GM19372 (cell line): Measurements from ENCODE around the gene WIPF3.

Source experiments
- ATAC-seq: cut with Tn5 transposase; IDR thresholded peaks from one replicate; pipeline ENCODE4 v1.9.1; 2021; ENCODE audit warnings: mild to moderate bottlenecking, low read depth, moderate library complexity; ENCODE audit not compliant: unreplicated experiment

Gene WIPF3, protein sequence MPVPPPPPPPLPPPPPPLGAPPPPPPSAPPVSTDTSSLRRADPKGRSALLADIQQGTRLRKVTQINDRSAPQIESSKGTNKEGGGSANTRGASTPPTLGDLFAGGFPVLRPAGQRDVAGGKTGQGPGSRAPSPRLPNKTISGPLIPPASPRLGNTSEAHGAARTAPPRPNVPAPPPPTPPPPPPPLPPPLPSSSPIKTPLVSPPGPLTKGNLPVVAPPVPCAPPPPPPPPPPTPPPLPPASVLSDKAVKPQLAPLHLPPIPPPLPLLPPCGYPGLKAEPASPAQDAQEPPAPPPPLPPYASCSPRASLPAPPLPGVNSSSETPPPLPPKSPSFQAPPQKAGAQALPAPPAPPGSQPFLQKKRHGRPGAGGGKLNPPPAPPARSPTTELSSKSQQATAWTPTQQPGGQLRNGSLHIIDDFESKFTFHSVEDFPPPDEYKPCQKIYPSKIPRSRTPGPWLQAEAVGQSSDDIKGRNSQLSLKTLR

GRCh38 chr7:29806208-29806994 is at the start of gene WIPF3:
TSS of gene WIPF3 (plus strand) at chr7:29806508. CDS start at chr7:29834725, 28,217 bp downstream.
- no peak for ATAC-seq

DNA sequence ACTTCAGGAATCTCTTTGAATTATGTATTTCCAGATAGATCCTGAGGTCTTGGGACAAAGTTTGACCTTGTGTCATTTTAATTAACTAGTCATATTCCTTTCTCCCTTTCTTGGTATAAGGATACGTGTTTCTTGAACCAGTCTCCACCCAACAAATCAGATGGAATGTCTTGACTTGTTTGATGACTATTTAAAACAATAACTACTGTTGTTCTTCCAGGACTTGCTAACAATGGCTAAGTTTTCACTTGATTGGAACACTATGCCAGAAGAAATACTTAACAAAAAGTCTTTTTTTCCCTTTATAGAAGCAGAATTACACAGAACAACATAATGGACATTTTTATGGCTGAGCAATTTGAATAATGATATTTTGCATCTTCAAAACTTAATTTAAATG is 43.0 kb upstream of the WIPF3 start:
- no peak for ATAC-seq

DNA sequence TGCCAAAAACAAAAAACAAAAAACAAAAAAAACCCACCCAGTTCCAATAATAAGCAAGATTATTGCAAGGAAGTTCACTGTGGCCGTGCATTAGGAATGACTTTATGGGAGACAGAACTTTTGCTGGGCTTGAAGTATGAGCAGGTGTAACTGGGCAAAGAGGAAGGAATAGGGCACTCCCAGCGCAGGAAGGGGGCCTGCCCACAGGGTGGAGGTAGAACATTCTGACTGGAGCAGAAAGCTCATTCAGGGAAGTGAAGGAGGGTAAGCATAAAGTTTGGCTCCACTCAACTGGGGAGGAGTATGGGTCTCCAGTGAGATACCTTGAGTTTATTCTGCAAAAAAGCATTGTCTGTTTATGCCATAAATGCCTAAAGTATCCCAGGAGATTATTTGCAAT is 42.1 kb upstream of the WIPF3 start:
- ATAC-seq: no peak

GRCh38 chr7:29765490-29765889 is 40.8 kb upstream of the WIPF3 start:
- ATAC-seq: no peak

- no peak for ATAC-seq
Measured at GRCh38 chr7:29770371-29770770, 35.9 kb upstream of the WIPF3 start.

DNA sequence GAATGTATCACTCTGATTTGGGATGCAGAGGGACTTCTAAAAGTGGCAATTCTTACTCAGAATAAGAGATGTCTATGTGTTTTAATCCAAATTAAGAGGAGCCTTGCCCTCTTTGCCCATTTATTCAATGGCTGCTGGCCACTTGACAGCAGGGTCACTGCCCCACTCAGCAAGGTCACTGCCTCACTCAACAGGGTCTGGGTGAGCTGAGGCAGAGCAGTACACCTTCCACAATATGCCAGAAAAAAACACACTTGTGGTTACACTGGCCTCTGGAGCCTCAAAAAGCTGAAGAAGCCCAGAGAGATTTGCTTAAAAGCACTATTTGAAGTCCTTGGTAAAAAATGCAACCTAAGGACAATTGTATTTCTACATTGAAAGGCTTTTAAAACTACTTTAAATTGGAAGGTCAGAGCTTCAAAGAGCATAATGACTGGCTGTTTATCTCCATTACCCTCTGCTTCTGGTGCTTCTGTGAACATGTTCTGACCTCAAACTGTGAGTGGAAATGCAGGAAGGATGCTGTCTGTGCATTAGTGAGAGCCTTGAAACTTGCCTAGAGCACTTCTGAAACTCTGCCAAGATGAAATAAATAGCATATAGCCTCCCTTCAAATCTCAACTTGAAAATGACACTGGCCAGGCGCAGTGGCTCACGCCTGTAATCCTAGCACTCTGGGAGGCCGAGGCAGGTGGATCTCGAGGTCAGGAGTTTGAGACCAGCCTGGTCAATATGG is 35.1 kb upstream of the WIPF3 start:
- no peak for ATAC-seq

GRCh38 chr7:29779017-29779416 is 27.3 kb upstream of the WIPF3 start:
- ATAC-seq: no peak

- no peak for ATAC-seq
Measured at GRCh38 chr7:29780346-29780745, 26.0 kb upstream of the WIPF3 start.

DNA sequence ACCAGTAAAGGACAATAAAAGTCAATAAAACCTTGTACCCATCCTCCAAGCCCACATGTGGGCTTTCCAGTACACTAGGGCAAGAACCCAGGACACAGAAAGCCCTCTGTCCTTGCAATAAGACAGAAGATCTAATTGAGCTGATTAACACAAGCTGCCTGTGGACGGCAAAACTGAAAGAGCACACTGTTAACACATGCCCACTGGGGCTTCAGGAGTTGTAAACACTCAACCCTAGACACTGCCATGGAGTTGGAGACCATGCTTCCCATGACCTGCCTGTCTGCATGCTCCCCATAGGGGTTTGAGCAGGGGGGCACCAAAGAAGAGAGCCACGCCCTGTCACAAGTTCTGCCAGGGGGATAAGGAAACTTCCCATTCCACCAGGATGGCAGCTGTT is 22.6 kb upstream of the WIPF3 start:
- ATAC-seq: no peak

DNA sequence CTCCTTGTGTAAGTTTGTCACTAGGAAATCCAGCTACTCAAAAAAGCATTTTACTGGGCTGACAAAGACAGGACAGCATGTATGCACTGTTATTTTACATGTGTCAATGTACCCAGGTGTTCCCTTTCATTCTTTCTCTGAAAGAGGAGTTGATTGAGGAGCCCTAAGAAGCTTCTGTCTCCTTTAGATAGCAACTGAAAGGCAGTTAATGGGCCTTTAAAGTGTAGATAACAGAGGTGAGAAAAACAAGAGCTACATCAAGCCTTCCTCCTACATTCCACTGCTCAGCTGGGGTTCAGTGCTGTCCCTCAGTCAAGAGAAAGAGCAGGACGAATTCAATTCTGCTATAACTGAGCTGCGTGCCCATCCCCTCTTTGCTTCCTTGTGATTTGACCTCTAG is 12.8 kb upstream of the WIPF3 start:
- ATAC-seq: no peak

DNA sequence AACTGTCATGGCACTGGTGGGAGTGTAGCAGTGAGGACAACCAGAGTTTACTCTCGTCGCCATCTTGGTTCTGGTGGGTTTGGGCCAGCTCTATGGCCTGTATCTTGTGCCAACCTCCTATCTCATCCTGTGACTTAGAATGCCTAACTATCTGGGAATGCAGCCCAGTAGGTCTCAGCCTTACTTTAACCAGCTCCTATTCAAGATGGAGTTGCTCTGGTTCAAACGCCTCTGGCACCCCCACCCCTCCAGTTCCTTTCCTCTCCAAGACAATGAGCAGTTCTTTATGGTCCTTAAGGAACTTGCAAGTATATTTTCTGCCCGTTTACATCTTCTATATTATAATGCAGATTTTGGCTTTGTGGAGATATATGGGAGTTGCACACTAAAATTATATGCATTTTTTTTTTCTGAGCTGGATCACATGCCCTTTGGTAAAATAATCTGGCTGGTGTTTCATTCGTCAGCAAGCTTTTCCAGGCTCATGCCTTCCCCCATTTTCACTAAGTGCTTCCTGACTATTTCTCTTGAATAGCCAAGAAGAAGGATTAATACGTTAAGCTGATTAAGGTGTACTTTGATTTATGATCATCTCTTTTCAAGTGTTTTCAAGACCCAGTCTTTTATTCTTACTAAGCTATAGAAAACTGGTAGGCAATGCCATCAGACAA is 11.2 kb upstream of the WIPF3 start:
- no peak for ATAC-seq

GRCh38 chr7:29795696-29796580 is 10.4 kb upstream of the WIPF3 start:
- ATAC-seq: no peak

DNA sequence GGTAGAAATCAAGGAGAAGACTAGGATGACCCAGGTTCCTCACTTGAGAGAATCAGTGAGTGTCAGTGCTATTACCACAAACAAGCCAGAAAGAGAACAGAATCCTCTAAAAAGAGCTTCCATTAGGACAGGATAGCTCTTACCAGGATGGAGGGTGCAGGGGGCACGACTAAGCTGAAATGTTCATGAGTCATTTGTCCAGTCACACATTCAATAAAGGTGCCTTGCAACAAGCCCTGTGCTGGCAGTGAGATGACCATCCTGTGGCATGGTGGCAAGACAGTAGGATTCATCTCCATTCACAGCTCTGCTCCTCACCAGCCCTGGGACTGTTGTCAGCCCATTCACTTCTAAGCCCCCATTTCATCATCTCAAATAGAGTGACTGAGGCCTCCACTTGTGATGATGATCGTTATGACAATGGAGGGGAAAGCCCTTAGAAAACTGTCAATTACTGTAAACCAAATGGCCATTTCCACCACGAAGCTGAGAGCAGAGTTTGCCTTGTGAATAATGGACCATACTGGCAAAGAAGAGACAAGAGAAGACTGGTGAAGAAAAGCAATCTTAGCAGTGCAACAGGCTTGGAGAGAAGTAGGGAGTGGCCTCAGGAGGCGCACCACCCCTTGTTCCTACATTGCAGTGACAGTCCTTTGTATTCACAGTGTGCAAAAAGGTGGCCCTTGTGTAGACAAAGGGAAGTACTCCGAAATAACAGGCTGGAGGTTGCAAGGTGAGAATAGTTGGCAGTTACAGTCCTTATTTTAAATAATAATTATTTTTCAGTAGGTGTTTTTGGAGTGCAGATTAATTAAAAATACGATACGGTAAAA is 9.0 kb upstream of the WIPF3 start:
- no peak for ATAC-seq

GRCh38 chr7:29798422-29798821 is 7.9 kb upstream of the WIPF3 start:
- ATAC-seq: no peak

DNA sequence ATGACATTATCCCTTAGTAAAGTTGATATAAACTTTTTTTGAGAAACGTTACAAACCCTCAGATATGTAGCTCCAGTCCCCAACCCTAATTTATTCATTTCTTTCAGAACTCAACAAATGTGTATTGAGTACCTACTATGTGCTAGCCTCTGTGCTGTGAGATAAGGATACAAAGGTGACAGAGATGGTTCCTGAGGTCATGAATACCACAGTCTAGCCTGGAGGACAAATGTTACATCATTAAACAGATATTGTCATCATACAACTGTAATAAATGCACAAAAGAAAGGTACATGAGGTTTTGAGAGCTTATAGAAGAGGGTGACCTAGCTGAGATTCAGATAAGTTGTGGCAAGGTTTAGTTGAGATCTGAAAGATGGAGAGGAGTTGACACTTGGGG is 4.4 kb upstream of the WIPF3 start:
- ATAC-seq: no peak

GRCh38 chr7:29805031-29805430 is 1.3 kb upstream of the WIPF3 start:
- ATAC-seq: no peak

DNA sequence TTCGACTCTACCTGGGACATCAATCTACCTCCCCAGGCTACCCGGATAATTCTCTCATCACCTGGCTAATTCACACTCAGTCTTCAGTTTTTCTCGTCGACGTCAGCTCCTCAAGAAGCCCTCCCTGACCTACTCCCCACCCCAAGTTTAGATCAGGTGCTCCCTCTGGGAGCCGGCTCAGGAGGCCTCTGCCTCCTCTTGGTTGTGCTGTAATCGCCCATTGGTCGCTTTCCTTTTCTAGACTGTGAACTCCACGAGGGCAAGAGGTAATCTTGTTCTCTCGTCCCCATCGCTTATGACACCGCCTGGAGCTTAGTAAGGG is 461 bp upstream of the WIPF3 start:
- no peak for ATAC-seq

DNA sequence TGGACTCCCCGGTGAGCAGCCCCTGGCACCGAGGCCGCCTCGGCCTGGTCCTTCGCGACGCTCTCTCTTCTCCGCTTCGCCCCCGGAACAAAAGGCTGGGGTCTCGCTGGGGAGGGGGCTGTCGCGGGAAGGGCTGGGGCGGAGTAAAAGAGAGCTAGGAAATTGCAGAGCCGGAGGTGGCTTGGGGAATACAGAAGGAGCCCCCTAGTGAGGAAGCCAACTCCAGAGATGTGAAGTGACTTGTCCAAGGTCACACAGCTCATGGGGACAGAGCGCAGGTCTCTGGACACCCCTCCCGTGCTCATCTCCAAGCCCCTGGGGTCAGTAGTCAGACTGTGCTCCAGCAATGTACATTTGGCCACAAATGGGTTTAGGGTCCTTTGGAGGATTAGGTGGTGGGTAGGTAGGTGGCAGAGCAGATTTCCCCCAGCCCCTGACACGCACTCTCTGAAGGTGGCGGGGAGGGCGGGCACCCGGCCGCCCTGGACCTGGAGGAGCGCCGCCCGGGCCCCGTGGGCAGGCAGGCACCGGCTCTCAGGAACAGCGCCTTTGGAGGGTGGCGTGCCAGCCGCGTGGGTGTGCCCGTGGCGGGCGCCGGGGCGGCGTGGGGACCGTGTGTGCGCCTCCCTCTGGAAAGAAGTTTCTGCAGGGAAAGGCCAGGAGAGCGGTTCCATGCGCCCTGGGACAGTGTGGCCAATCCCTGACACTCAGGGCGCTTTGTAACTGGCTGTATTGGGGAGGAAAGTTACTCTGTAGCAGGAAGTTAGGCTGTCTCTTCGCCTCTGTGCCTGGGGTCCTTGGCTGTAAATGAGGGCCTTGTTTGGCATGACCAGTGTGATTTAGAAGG is 910 bp downstream of the WIPF3 start:
- no peak for ATAC-seq
